OCI-LY3 (cell line): ENCODE measurements around the gene PLPP2.

Source experiments
- H2AFZ ChIP-seq: fragments of 200-600, 300-600 bp; shearing (Covaris generic); 2 replicates; pipeline ENCODE4 v1.6.0; 2014; ENCODE audit warnings: antibody characterized with exemption, low read depth, low read length
- H3K27ac ChIP-seq: fragments of 200-600, 300-600 bp; sonication (generic); 2 replicates; pipeline ENCODE4 v1.5.1; 2014; ENCODE audit warnings: mild to moderate bottlenecking, low read length, moderate library complexity, mixed read lengths
- H3K27me3 ChIP-seq: fragments of 200-600, 300-600 bp; sonication (generic); 2 replicates; pipeline ENCODE4 v1.6.1; 2014; ENCODE audit warnings: low read depth, low read length, mixed read lengths
- H3K36me3 ChIP-seq: fragments of 200-600, 300-600 bp; sonication (generic); replicated peaks from 2 replicates; pipeline ENCODE3; 2014; ENCODE audit warnings: low read depth, low read length, mixed read lengths
- H3K4me1 ChIP-seq: fragments of 300-600, 200-600 bp; sonication (generic); 2 replicates; pipeline ENCODE4 v1.6.1; 2014; ENCODE audit warnings: low read length, mixed read lengths
- H3K4me2 ChIP-seq: fragments of 200-600, 300-600 bp; sonication (generic); 2 replicates; pipeline ENCODE4 v1.6.1; 2014; ENCODE audit warnings: low read length, mixed read lengths
- H3K4me3 ChIP-seq: fragments of 300-600, 200-600 bp; sonication (generic); 2 replicates; pipeline ENCODE4 v1.5.1; 2014; ENCODE audit warnings: antibody characterized with exemption, mild to moderate bottlenecking, low read length, moderate library complexity
- H3K79me2 ChIP-seq: fragments of 300-600, 200-600 bp; shearing (Covaris generic); 2 replicates; pipeline ENCODE4 v1.6.1; 2014; ENCODE audit warnings: mild to moderate bottlenecking, low read length, mixed read lengths
- H3K9ac ChIP-seq: fragments of 300-600, 200-600 bp; shearing (Covaris generic); 2 replicates; pipeline ENCODE4 v1.6.0; 2014; ENCODE audit warnings: mild to moderate bottlenecking, low read length, moderate library complexity
- H3K9me3 ChIP-seq: fragments of 200-600, 300-600 bp; shearing (Covaris generic); 2 replicates; pipeline ENCODE4 v1.6.1; 2014; ENCODE audit warnings: low read length, mixed read lengths; ENCODE audit not compliant: insufficient read depth
- H4K20me1 ChIP-seq: fragments of 200-600, 300-600 bp; sonication (generic); 2 replicates; pipeline ENCODE4 v1.6.1; 2016; ENCODE audit warnings: low read length, mixed read lengths; ENCODE audit not compliant: insufficient read depth
- CTCF ChIP-seq: fragments of 200-600, 300-600 bp; sonication (generic); IDR thresholded peaks from 2 replicates; pipeline ENCODE4 v1.5.1; 2014; ENCODE audit warnings: antibody characterized with exemption, low read length, low read depth
- EZH2phosphoT487 ChIP-seq: fragments of 200-600 bp; shearing (Covaris generic); IDR thresholded peaks from 2 replicates; pipeline ENCODE4 v1.6.1; 2018; ENCODE audit warnings: antibody characterized with exemption, mixed run types, low read depth

The PLPP2 gene

GRCh38 chr19:281992-282391 is 9.2 kb downstream of the PLPP2 start:
- Histone ChIP-seq H3K27ac (no peak overlapping the region), H3K9ac (no peak overlapping the region), H3K27me3 (0 out of 2 replicates have a peak, but pooled peaks cover 3% of the 10 kb centered on the region), H3K4me2 (no peak overlapping the region), H3K79me2 (no peaks in the 10 kb centered on the region), H3K36me3 (no peaks in the 10 kb centered on the region), H3K4me1 (no peaks in the 10 kb centered on the region), H3K4me3 (no peak overlapping the region), H4K20me1 (no peaks in the 10 kb centered on the region), H3K9me3 (no peaks in the 10 kb centered on the region), H2AFZ (no peak overlapping the region)
- TF ChIP-seq EZH2phosphoT487 (no peak), CTCF (no peak; the same call in 1 of the 2 replicates)

GRCh38 chr19:281156-281853 is 9.9 kb downstream of the PLPP2 start:
- no peaks in the 10 kb centered on the region for H4K20me1 ChIP-seq
- no peak overlapping the region for H3K27ac ChIP-seq
- no peaks in the 10 kb centered on the region for H3K4me1 ChIP-seq
- no peak overlapping the region for H3K9ac ChIP-seq
- H3K9me3 ChIP-seq, result no peaks in the 10 kb centered on the region
- no peak overlapping the region for H3K4me2 ChIP-seq
- H3K79me2 ChIP-seq, result no peaks in the 10 kb centered on the region
- TF ChIP-seq EZH2phosphoT487 (no peak), CTCF (no peak)
- no peak overlapping the region for H2AFZ ChIP-seq
- H3K4me3 ChIP-seq, result no peak overlapping the region
- H3K27me3 ChIP-seq, result 0 out of 2 replicates have a peak, but pooled peaks cover 3% of the 10 kb centered on the region
- H3K36me3 ChIP-seq, result no peaks in the 10 kb centered on the region

GRCh38 chr19:280541-281009 is 10.6 kb downstream of the PLPP2 start:
- H3K27ac ChIP-seq, result no peak overlapping the region
- TF ChIP-seq CTCF (no peak), EZH2phosphoT487 (no peak)
- no peak overlapping the region for H3K4me2 ChIP-seq
- no peaks in the 10 kb centered on the region for H3K4me1 ChIP-seq
- H3K27me3 ChIP-seq, result 0 out of 2 replicates have a peak, but pooled peaks cover 3% of the 10 kb centered on the region
- H3K36me3 ChIP-seq, result no peaks in the 10 kb centered on the region
- H3K79me2 ChIP-seq, result no peaks in the 10 kb centered on the region
- H2AFZ ChIP-seq, result no peak overlapping the region
- no peaks in the 10 kb centered on the region for H3K9me3 ChIP-seq
- H3K9ac ChIP-seq, result no peak overlapping the region
- H4K20me1 ChIP-seq, result no peaks in the 10 kb centered on the region
- no peak overlapping the region for H3K4me3 ChIP-seq

GRCh38 chr19:279656-280055 is 11.5 kb downstream of the PLPP2 start:
- Histone ChIP-seq H2AFZ (no peak overlapping the region), H4K20me1 (no peaks in the 10 kb centered on the region), H3K4me2 (no peak overlapping the region), H3K27me3 (0 out of 2 replicates have a peak, but pooled peaks cover 3% of the 10 kb centered on the region), H3K9ac (no peak overlapping the region), H3K9me3 (no peaks in the 10 kb centered on the region), H3K79me2 (no peaks in the 10 kb centered on the region), H3K36me3 (no peaks in the 10 kb centered on the region), H3K27ac (no peak overlapping the region), H3K4me3 (no peak overlapping the region), H3K4me1 (no peaks in the 10 kb centered on the region)
- TF ChIP-seq CTCF (no peak), EZH2phosphoT487 (no peak)
